A549 treated with AZD2906 at 1 μM for 4 hours (cell line): ENCODE data around the gene ZNF260. TPM values are rescaled to one million over a fixed set of nuclear protein-coding genes. Genes with fewer than 3 reads are reported as not detected.

Experiments used
- total RNA-seq: library from RNA; stranded (reverse); fragments of 200-300 nt; extraction: Qiagen RNA extraction; gene quantifications from 5 replicates; pipeline ENCODE4 v1.2.3, GENCODE V29; 2022

Gene ZNF260
- 5.4 to 12.3 TPM (median 6.1 TPM) in 5 replicates for total RNA-seq

GRCh38 chr19:36528194-36528920 is at the start of gene ZNF260:
Gene ZNF260, minus strand, starts transcription at chr19:36528271. Its CDS starts 13,033 bp downstream, at chr19:36515238.

GRCh38 chr19:36573020-36573894 is 45.2 kb upstream of the ZNF260 start, which contains the start of gene ZNF529:
Gene ZNF529, minus strand, starts transcription at chr19:36573292. Its CDS starts 946 bp downstream, at chr19:36572346.

GRCh38 chr19:36489118-36489919 is 38.8 kb downstream of the ZNF260 start, which contains the start of gene ZNF566:
Gene ZNF566, minus strand, starts transcription at chr19:36489561. Its CDS starts 13,004 bp downstream, at chr19:36476557.

Other genes with a start within 250 kb of the ZNF260 start
- 1.5 to 2.3 TPM (median 2.0 TPM) in 5 replicates for gene ZFP14, start 149.1 kb downstream of the ZNF260 start, total RNA-seq
- gene ZFP82, start 109.6 kb downstream of the ZNF260 start, total RNA-seq, result 1.5 to 2.2 TPM (median 1.8 TPM) in 5 replicates
- gene ZNF566, start 38.7 kb downstream of the ZNF260 start, total RNA-seq, result 8.0 to 10.1 TPM (median 8.2 TPM) in 5 replicates
- 2.1 to 3.2 TPM (median 2.5 TPM) in 5 replicates for gene ZNF529, start 45.0 kb upstream of the ZNF260 start, total RNA-seq
- 0.01 to 0.10 TPM (median 0.02 TPM) in 3 of 5 replicates, not detected in the others for gene ZNF382, start 77.0 kb upstream of the ZNF260 start, total RNA-seq
- 6.2 to 7.3 TPM (median 6.5 TPM) in 5 replicates for gene ZNF461, start 138.6 kb upstream of the ZNF260 start, total RNA-seq
- 7.7 to 10.6 TPM (median 8.1 TPM) in 5 replicates for gene ZNF567, start 159.3 kb upstream of the ZNF260 start, total RNA-seq
- gene ZNF850, start 244.5 kb upstream of the ZNF260 start, total RNA-seq, result 0.31 to 0.76 TPM (median 0.37 TPM) in 5 replicates